ENCODE results near the gene SMG1.

- TF ChIP-seq POLR2AphosphoS5 (IDR thresholded peaks at IDR 0.05) (no peak), EP300 (IDR thresholded peaks at IDR 0.05) (no peak), POLR2A (IDR thresholded peaks at IDR 0.05) (no peak)
- TF ChIP-seq, protein P1, sequence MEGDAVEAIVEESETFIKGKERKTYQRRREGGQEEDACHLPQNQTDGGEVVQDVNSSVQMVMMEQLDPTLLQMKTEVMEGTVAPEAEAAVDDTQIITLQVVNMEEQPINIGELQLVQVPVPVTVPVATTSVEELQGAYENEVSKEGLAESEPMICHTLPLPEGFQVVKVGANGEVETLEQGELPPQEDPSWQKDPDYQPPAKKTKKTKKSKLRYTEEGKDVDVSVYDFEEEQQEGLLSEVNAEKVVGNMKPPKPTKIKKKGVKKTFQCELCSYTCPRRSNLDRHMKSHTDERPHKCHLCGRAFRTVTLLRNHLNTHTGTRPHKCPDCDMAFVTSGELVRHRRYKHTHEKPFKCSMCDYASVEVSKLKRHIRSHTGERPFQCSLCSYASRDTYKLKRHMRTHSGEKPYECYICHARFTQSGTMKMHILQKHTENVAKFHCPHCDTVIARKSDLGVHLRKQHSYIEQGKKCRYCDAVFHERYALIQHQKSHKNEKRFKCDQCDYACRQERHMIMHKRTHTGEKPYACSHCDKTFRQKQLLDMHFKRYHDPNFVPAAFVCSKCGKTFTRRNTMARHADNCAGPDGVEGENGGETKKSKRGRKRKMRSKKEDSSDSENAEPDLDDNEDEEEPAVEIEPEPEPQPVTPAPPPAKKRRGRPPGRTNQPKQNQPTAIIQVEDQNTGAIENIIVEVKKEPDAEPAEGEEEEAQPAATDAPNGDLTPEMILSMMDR (IDR thresholded peaks at IDR 0.05), result no peak
These were observed 79.8 kb downstream of the SMG1 start for GRCh38 chr16:18846416-18846815.
